OCI-LY3 (cell line): ENCODE data around the gene SFPQ.

Source experiments
- CTCF ChIP-seq: fragments of 200-600, 300-600 bp; sonication (generic); IDR thresholded peaks from 2 replicates; pipeline ENCODE4 v1.5.1; 2014; ENCODE audit warnings: antibody characterized with exemption, low read length, low read depth
- EZH2phosphoT487 ChIP-seq: fragments of 200-600 bp; shearing (Covaris generic); IDR thresholded peaks from 2 replicates; pipeline ENCODE4 v1.6.1; 2018; ENCODE audit warnings: antibody characterized with exemption, mixed run types, low read depth

GRCh38 chr1:35190784-35191183 is 2.2 kb downstream of the SFPQ start:
- TF ChIP-seq CTCF (no peak), EZH2phosphoT487 (no peak)
